ENCODE measurements around the gene KRT17.
"Not testable (repeated sequence)": the region's sequence is repeated elsewhere in the genome, so short reads cannot be mapped to it uniquely, and the experiment has no call there.

KRT17 gene

GRCh38 chr17:41619036-41619926, 5.1 kb downstream of the KRT17 start:
- no peak for DNase-seq

GRCh38 chr17:41618341-41619035, 5.9 kb downstream of the KRT17 start:
- no peak for DNase-seq

GRCh38 chr17:41617698-41618097, 6.7 kb downstream of the KRT17 start:
- DNase-seq: no peak

- DNase-seq: no peak
These were observed 7.2 kb downstream of the KRT17 start for GRCh38 chr17:41617136-41617535.

- not testable (repeated sequence) for DNase-seq
These were observed 7.9 kb downstream of the KRT17 start for GRCh38 chr17:41616486-41616885.

- DNase-seq: no peak
These were observed 8.9 kb downstream of the KRT17 start for GRCh38 chr17:41615454-41615853.

GRCh38 chr17:41614767-41615166, 9.6 kb downstream of the KRT17 start:
- not testable (repeated sequence) for DNase-seq

GRCh38 chr17:41614098-41614497, 10.3 kb downstream of the KRT17 start:
- no peak for DNase-seq

GRCh38 chr17:41613277-41614082, 10.9 kb downstream of the KRT17 start:
- DNase-seq: no peak

GRCh38 chr17:41612376-41613160, 11.8 kb downstream of the KRT17 start, which contains the start of gene KRT16:
TSS of gene KRT16 (minus strand) at chr17:41612767. CDS start at chr17:41612688, 79 bp downstream.
- DNase-seq: not testable (repeated sequence)

- DNase-seq: no peak
These were observed 13.3 kb downstream of the KRT17 start for GRCh38 chr17:41610965-41611640.

- DNase-seq: not testable (repeated sequence)
These were observed 14.3 kb downstream of the KRT17 start for GRCh38 chr17:41610061-41610517.

GRCh38 chr17:41606930-41607329, 17.4 kb downstream of the KRT17 start:
- DNase-seq: not testable (repeated sequence)

- no peak for DNase-seq
These were observed 21.9 kb downstream of the KRT17 start for GRCh38 chr17:41602524-41602923.

GRCh38 chr17:41600318-41600717, 24.1 kb downstream of the KRT17 start:
- DNase-seq: no peak

GRCh38 chr17:41599680-41600079, 24.7 kb downstream of the KRT17 start:
- DNase-seq: no peak

GRCh38 chr17:41595585-41595984, 28.8 kb downstream of the KRT17 start:
- no peak for DNase-seq

- no peak for DNase-seq
These were observed 29.9 kb downstream of the KRT17 start for GRCh38 chr17:41594363-41594915.

- DNase-seq: no peak
These were observed 30.9 kb downstream of the KRT17 start for GRCh38 chr17:41593306-41593981.

GRCh38 chr17:41592601-41593305, 31.6 kb downstream of the KRT17 start:
- DNase-seq: no peak

All from stimulated activated CD4-positive, alpha-beta T cell treated with anti-CD3 and anti-CD28 coated beads, Interleukin-4, amount 100 ng/mL, for 24 hours (primary cell).